ENCODE data around the gene GNGT2. TPM values are rescaled to one million over a fixed set of nuclear protein-coding genes. Genes with fewer than 3 reads are reported as not detected.

GNGT2 gene
- total RNA-seq, 1 donor from 2014 or later, result 2.2 TPM

DNA sequence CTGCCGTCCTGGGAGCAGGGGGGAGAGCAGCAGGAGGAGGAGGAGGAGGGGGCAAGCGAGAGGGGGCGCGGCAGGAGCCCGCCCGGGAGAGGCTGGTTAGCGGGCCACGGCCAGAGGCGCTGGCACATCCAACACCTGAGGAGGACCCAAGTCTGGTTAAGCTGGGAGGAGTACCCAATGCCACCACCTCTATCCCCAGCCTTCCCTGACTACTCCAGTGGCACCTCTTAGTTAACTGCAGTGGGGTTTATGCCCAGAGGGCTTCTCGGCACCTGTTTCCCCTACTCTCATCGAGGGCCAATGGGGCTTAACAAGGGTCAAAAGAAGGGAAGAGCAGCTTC, 14.6 kb upstream of the GNGT2 start:
- Histone ChIP-seq H3K27me3 (ENCODE audit: low read depth) (peaks cover 72% of the 10 kb centered on the region), H3K9me3 (replicated peaks) (no peaks in the 10 kb centered on the region), H3K4me1 (peaks cover 35% of the 10 kb centered on the region), H3K4me3 (peak overlapping the region; percentile 58), H3K27ac (replicated peaks) (no peak overlapping the region), H3K36me3 (no peaks in the 10 kb centered on the region)
- TF ChIP-seq, protein P1, sequence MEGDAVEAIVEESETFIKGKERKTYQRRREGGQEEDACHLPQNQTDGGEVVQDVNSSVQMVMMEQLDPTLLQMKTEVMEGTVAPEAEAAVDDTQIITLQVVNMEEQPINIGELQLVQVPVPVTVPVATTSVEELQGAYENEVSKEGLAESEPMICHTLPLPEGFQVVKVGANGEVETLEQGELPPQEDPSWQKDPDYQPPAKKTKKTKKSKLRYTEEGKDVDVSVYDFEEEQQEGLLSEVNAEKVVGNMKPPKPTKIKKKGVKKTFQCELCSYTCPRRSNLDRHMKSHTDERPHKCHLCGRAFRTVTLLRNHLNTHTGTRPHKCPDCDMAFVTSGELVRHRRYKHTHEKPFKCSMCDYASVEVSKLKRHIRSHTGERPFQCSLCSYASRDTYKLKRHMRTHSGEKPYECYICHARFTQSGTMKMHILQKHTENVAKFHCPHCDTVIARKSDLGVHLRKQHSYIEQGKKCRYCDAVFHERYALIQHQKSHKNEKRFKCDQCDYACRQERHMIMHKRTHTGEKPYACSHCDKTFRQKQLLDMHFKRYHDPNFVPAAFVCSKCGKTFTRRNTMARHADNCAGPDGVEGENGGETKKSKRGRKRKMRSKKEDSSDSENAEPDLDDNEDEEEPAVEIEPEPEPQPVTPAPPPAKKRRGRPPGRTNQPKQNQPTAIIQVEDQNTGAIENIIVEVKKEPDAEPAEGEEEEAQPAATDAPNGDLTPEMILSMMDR (IDR thresholded peaks at IDR 0.05; ENCODE audit: borderline replicate concordance), result no peak
- intact Hi-C loops (cut with micrococcal nuclease), result loop anchor here (5.0 kb wide), 1 partner anchor 43 kb away; no protein-coding TSS in a partner anchor
- no peak for DNase-seq

DNA sequence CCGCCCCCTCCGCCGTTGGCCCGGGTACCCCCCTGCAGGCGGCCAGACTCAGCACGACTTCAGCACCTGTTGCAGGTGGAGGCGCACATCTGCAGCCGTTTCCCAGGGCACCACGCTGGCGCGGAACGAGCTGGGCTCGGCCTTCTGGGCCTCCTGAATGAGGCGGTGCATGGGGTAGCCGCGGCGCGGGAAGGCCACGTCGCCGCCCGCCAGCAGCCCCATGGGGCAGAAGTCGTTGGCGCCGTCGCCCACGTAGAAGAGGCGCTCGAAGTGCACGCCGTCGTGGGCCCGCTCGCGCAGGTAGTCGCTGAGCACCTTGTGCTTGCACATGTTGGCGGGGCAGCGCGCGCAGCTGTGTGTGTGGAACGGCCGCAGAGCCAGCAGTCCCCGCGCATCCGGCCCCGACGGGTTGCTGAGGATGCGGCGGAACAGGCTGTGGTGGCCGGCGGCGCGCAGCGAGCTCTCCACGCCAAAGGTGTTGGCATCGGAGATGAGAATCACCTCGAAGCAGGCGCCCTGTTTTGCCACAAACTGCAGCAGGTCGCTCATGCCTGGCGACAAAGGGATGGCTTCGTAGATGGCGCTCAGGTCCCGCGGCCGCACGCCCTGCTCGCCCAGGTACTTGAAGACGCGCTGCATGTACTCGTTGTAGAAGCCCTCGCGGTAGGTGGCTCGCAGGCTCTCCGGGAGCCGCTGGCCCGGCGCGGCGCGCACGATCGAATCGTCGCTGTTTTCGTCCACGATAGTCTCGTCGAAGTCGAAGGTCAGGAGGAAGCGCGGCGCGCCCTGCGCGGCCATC, 14.0 kb upstream of the GNGT2 start:
- Histone ChIP-seq H3K4me3 (peak overlapping the region; percentile 58), H3K27ac (replicated peaks) (peak overlapping the region; percentile 6), H3K4me1 (peaks cover 33% of the 10 kb centered on the region), H3K27me3 (ENCODE audit: low read depth) (peaks cover 74% of the 10 kb centered on the region), H3K9me3 (replicated peaks) (no peaks in the 10 kb centered on the region), H3K36me3 (no peaks in the 10 kb centered on the region)
- TF ChIP-seq, protein P1 (IDR thresholded peaks at IDR 0.05; ENCODE audit: borderline replicate concordance), result no peak
- intact Hi-C loops (cut with micrococcal nuclease), result no loop called here
- no peak for DNase-seq

DNA sequence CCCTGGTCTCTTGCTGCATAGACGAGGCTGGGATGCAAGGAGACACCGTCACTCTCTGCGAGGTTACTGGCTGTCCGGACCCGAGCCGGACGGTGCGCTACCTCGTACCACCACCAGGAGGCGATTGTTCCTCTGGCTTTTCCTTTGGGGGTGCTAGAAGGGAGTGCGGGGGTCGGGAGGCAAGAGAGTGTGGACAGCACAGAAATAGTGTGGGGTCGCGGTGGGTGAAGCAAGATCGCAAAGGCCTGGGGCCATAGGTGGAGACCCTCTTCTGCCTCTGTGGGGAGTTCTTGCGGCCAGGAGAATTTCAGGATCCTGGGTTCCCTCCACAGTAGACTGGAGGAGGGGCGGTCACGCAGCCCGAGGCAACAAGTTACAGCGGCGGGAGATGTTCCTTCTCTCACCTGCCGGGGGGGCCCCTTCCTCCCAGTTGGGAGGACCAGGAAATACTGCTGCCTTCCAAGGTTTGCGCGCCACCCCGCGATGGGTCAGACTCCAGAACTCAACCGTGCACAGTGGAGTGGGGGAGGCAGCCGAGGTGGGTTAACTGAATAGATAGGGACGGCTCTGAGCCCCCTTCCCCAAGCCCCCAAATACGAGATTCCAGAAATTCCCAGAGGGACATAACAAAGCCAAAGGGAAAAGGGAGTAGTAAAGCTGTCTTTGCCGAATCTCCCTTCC, 13.3 kb upstream of the GNGT2 start:
- DNase-seq, result peak; percentile 63
- no peaks in the 10 kb centered on the region for H3K9me3 ChIP-seq (replicated peaks)
- peaks cover 41% of the 10 kb centered on the region for H3K4me1 ChIP-seq
- intact Hi-C loops (cut with micrococcal nuclease), result no loop called here
- H3K36me3 ChIP-seq, result no peaks in the 10 kb centered on the region
- TF ChIP-seq, protein P1 (IDR thresholded peaks at IDR 0.05; ENCODE audit: borderline replicate concordance), result peak; percentile 80
- peak overlapping the region; percentile 6 for H3K27ac ChIP-seq (replicated peaks)
- H3K27me3 ChIP-seq (ENCODE audit: low read depth), result peaks cover 79% of the 10 kb centered on the region
- peak overlapping the region; percentile 58 for H3K4me3 ChIP-seq

DNA sequence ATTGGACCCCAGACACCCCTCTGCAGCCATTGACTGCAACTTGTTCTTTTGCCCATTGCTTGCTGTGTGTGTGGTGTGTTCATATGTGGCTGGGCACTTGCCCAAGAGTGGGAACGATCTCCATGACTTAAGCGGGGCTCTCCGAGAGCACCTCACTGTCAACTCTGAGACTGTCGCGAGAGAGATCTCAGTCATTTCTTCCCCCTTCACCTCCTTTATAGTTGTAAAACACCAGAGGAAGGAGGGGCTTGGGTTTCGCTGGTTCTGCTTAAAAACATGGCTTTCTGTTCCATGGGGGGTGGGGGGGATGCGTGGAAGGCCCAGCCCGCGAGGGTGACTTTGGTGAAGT, 12.8 kb upstream of the GNGT2 start:
- peaks cover 83% of the 10 kb centered on the region for H3K27me3 ChIP-seq (ENCODE audit: low read depth)
- no peak overlapping the region for H3K4me3 ChIP-seq
- TF ChIP-seq, protein P1 (IDR thresholded peaks at IDR 0.05; ENCODE audit: borderline replicate concordance), result no peak
- DNase-seq, result no peak
- intact Hi-C loops (cut with micrococcal nuclease), result no loop called here
- H3K27ac ChIP-seq (replicated peaks), result peak overlapping the region; percentile 6
- no peaks in the 10 kb centered on the region for H3K36me3 ChIP-seq
- peaks cover 46% of the 10 kb centered on the region for H3K4me1 ChIP-seq
- no peaks in the 10 kb centered on the region for H3K9me3 ChIP-seq (replicated peaks)

DNA sequence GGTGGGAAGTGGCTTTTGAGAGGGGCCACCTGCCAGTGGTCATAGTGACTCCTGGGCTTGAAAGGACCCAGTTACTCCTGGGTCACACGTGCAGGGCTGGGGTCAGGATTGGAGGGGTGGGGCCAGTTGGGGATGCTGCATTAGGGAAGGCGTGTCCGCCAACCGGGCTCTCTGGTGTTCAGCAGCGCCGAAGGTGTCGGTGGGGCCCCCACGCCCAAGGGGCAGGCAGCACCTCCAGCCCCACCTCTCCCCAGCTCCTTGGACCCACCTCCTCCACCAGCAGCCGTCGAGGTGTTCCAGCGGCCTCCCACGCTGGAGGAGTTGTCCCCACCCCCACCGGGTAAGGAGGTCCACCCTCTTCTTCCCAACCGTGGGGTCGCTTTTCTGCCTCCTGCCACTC, 9.6 kb upstream of the GNGT2 start:
- H3K4me3 ChIP-seq, result no peak overlapping the region
- intact Hi-C loops (cut with micrococcal nuclease), result no loop called here
- H3K36me3 ChIP-seq, result no peaks in the 10 kb centered on the region
- H3K27ac ChIP-seq (replicated peaks), result no peak overlapping the region
- TF ChIP-seq, protein P1 (IDR thresholded peaks at IDR 0.05; ENCODE audit: borderline replicate concordance), result no peak
- H3K27me3 ChIP-seq (ENCODE audit: low read depth), result peaks cover 73% of the 10 kb centered on the region
- H3K4me1 ChIP-seq, result peaks cover 65% of the 10 kb centered on the region
- H3K9me3 ChIP-seq (replicated peaks), result no peaks in the 10 kb centered on the region
- DNase-seq, result no peak
